Upper lobe of left lung (tissue), 6 donors: ENCODE results near the gene C19orf47. TPM values are rescaled to one million over a fixed set of nuclear protein-coding genes. Genes with fewer than 3 reads are reported as not detected.

ENCODE experiments used
- ATAC-seq, 2 donors: fragments of 200-7000 bp; cut with Tn5 transposase; one replicate each; pipeline ENCODE4 v1.9.1; 2022; ENCODE audit warnings: mild to moderate bottlenecking in 2 of 2, moderate library complexity in 2 of 2; ENCODE audit not compliant: low FRiP score in 2 of 2
- DNase-seq, 2 donors: peaks; one replicate each; pipeline ENCODE4 v3.0.0-alpha.2; 2019 to 2020
- H3K27ac ChIP-seq, 4 donors: fragments of 200-600 bp; sonication (generic); one replicate each; pipeline ENCODE4 v1.5.1; 2016 to 2019
- H3K27me3 ChIP-seq, 4 donors: fragments of 200-600 bp; sonication (generic); one replicate each; pipeline ENCODE4 v1.5.1; 2017 to 2019
- H3K36me3 ChIP-seq, 4 donors: fragments of 200-600 bp; sonication (generic); one replicate each; pipeline ENCODE4 v1.5.1; 2016 to 2019
- H3K4me1 ChIP-seq, 4 donors: fragments of 200-600 bp; sonication (generic); one replicate each; pipeline ENCODE4 v1.5.1; 2018 to 2019
- H3K4me3 ChIP-seq, 4 donors: fragments of 200-600 bp; sonication (generic); one replicate each; pipeline ENCODE4 v1.5.1; 2017 to 2019; ENCODE audit warnings: mild to moderate bottlenecking in 2 of 4, moderate library complexity in 1 of 4
- H3K9me3 ChIP-seq, 4 donors: fragments of 200-600 bp; sonication (generic); one replicate each; pipeline ENCODE4 v1.5.1; 2018 to 2019
- EP300 ChIP-seq, 4 donors: sonication (generic); formaldehyde crosslinking; IDR thresholded peaks; one replicate each; pipeline ENCODE4 v1.5.1; 2017; ENCODE audit warnings: antibody characterized with exemption in 4 of 4, control low read depth in 2 of 4
- POLR2A ChIP-seq, 4 donors: fragments of 450-650 bp; IDR thresholded peaks; one replicate each; pipeline ENCODE4 v1.5.1; 2016 to 2017; ENCODE audit warnings: antibody characterized with exemption in 4 of 4, mild to moderate bottlenecking in 2 of 4
- POLR2AphosphoS5 ChIP-seq, 2 donors: sonication (generic); formaldehyde crosslinking; IDR thresholded peaks; one replicate each; pipeline ENCODE4 v1.5.1; 2017; ENCODE audit warnings: antibody characterized with exemption in 2 of 2
- WGBS, 2 donors: methylation state at CpG; one replicate each; pipeline ENCODE4 v1.1.5; 2017 to 2018; 5-methylcytosine and 5-hydroxymethylcytosine counted together
- total RNA-seq, 6 donors: library from RNA; depleted of rRNA in 4 of 6; stranded (reverse); fragments of >200 nt in 4 of 6; gene quantifications; one replicate each; pipeline versions ENCODE4 v1.1.0 to v1.2.1, GENCODE V29; 2016 to 2021
- TF ChIP-seq, protein P1 (sequence below), 6 experiments: fragments of 450-650 bp in 4 of 6; fragments of 200-600 bp in 2 of 6; sonication (generic) in 2 of 6; IDR thresholded peaks; one replicate each; pipeline ENCODE4 v1.5.1; 2016 to 2019; ENCODE audit warnings: antibody characterized with exemption in 6 of 6
- donor health status: DM: no; HTN: no; CAD: no; lungs with moderate emphysema.
- donor health status: DM: no; HTN: yes; CAD: no; lungs with severe emphysema.

Gene C19orf47
- total RNA-seq, 6 donors from 2014 or later: 12.6 to 59.7 (median 16.4) TPM

GRCh38 chr19:40390084-40390742, 42.0 kb upstream of the C19orf47 start, which contains the start of gene HIPK4:
HIPK4 (minus strand) TSS chr19:40390181; CDS start chr19:40389902, 279 bp downstream.
- H3K9me3 ChIP-seq: no peaks in the 10 kb centered on the region
- H3K4me3 ChIP-seq: no peak within 1 kb of the TSS
- DNase-seq (no peak), ATAC-seq (no peak)
- TF ChIP-seq, protein P1, sequence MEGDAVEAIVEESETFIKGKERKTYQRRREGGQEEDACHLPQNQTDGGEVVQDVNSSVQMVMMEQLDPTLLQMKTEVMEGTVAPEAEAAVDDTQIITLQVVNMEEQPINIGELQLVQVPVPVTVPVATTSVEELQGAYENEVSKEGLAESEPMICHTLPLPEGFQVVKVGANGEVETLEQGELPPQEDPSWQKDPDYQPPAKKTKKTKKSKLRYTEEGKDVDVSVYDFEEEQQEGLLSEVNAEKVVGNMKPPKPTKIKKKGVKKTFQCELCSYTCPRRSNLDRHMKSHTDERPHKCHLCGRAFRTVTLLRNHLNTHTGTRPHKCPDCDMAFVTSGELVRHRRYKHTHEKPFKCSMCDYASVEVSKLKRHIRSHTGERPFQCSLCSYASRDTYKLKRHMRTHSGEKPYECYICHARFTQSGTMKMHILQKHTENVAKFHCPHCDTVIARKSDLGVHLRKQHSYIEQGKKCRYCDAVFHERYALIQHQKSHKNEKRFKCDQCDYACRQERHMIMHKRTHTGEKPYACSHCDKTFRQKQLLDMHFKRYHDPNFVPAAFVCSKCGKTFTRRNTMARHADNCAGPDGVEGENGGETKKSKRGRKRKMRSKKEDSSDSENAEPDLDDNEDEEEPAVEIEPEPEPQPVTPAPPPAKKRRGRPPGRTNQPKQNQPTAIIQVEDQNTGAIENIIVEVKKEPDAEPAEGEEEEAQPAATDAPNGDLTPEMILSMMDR (IDR thresholded peaks at IDR 0.05): no peak
- TF ChIP-seq EP300 (IDR thresholded peaks at IDR 0.05) (no peak), POLR2A (IDR thresholded peaks at IDR 0.05) (no peak), POLR2AphosphoS5 (IDR thresholded peaks at IDR 0.05) (no peak)
- peaks cover 4 to 24% (median 16%) of the 10 kb centered on the region in 4 donors for H3K4me1 ChIP-seq
- no peaks in the 10 kb centered on the region for H3K27me3 ChIP-seq
- peaks cover 0 to 5% (median 2%) of the 10 kb centered on the region in 4 donors for H3K36me3 ChIP-seq
- WGBS, 2 donors: 82 to 85% methylated on average over 9 to 10 of the region's 10 CpGs
- no peak within 1 kb of the TSS for H3K27ac ChIP-seq

GRCh38 chr19:40389404-40390083, 41.3 kb upstream of the C19orf47 start:
- WGBS, 2 donors: 94 to 96% methylated on average over 30 to 33 of the region's 33 CpGs
- TF ChIP-seq POLR2A (IDR thresholded peaks at IDR 0.05): no peak
- no peak for TF ChIP-seq POLR2AphosphoS5 (IDR thresholded peaks at IDR 0.05)
- TF ChIP-seq, protein P1 (IDR thresholded peaks at IDR 0.05): no peak
- TF ChIP-seq EP300 (IDR thresholded peaks at IDR 0.05): no peak
- Histone ChIP-seq H3K27me3 (no peaks in the 10 kb centered on the region), H3K9me3 (no peaks in the 10 kb centered on the region), H3K36me3 (no peaks in the 10 kb centered on the region), H3K27ac (no peak overlapping the region), H3K4me3 (no peak overlapping the region), H3K4me1 (peaks cover 4 to 24% (median 16%) of the 10 kb centered on the region in 4 donors)
- ATAC-seq: no peak
- peak in 1 of 2 donors; percentile 72 for DNase-seq

DNA sequence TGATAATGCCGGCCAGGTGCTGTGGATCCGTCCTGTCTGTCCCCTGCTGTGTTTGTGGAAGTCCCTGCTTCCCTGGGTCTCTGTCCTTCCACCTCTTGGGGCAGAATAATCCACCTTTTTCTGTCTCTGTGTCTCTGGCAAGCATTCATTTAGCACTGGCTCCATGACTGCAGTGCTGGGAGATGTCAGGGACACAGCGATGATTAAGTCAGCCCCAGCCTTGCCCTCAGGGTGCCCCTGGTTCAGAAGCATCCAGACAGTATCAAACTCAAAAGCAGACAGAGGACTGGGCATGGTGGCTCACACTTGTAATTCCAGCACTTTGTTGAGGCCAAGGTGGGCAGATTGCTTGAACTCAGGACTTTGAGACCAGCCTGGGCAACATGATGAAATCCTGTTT, 40.3 kb upstream of the C19orf47 start:
- no peak for DNase-seq
- no peak for TF ChIP-seq POLR2A (IDR thresholded peaks at IDR 0.05)
- no peak for TF ChIP-seq POLR2AphosphoS5 (IDR thresholded peaks at IDR 0.05)
- TF ChIP-seq, protein P1 (IDR thresholded peaks at IDR 0.05): no peak
- no peak for TF ChIP-seq EP300 (IDR thresholded peaks at IDR 0.05)
- Histone ChIP-seq H3K4me3 (no peak overlapping the region), H3K27me3 (no peaks in the 10 kb centered on the region), H3K4me1 (peaks cover 4 to 20% (median 14%) of the 10 kb centered on the region in 4 donors), H3K27ac (no peak overlapping the region), H3K36me3 (no peaks in the 10 kb centered on the region), H3K9me3 (no peaks in the 10 kb centered on the region)
- WGBS, 2 donors: 85% methylated on average over 3 of the region's 3 CpGs
- ATAC-seq: no peak

GRCh38 chr19:40387155-40387554, 39.0 kb upstream of the C19orf47 start:
- no peak for ATAC-seq
- H3K9me3 ChIP-seq: no peaks in the 10 kb centered on the region
- no peak overlapping the region for H3K27ac ChIP-seq
- DNase-seq: no peak
- WGBS, 2 donors: 94 to 95% methylated on average over 10 of the region's 10 CpGs
- no peaks in the 10 kb centered on the region for H3K36me3 ChIP-seq
- TF ChIP-seq, protein P1 (IDR thresholded peaks at IDR 0.05): no peak
- TF ChIP-seq POLR2A (IDR thresholded peaks at IDR 0.05) (no peak), POLR2AphosphoS5 (IDR thresholded peaks at IDR 0.05) (no peak), EP300 (IDR thresholded peaks at IDR 0.05) (no peak)
- H3K4me1 ChIP-seq: peaks cover 0 to 7% (median 5%) of the 10 kb centered on the region in 4 donors
- H3K4me3 ChIP-seq: no peak overlapping the region
- H3K27me3 ChIP-seq: no peaks in the 10 kb centered on the region
